ENCODE results near the gene SLC22A15. TPM values are rescaled to one million over a fixed set of nuclear protein-coding genes. Genes with fewer than 3 reads are reported as not detected.

The SLC22A15 gene
- total RNA-seq, 2 experiments from 2014 or later: 0.07 to 0.25 TPM

- DNase-seq (no peak), ATAC-seq (no peak)
- TF ChIP-seq CTCF (IDR thresholded peaks at IDR 0.05): no peak
- Mint-ChIP-seq H3K4me3 (no peak overlapping the region), H3K9me3 (no peaks in the 10 kb centered on the region), H3K36me3 (ENCODE audit: low read depth) (no peaks in the 10 kb centered on the region), H3K4me1 (ENCODE audit: low read depth) (peaks cover 10% of the 10 kb centered on the region), H3K27me3 (no peaks in the 10 kb centered on the region), H3K27ac (no peak overlapping the region)
- POLR2A ChIA-PET: no interaction called here
- intact Hi-C loops (cut with micrococcal nuclease): no loop called here
- CTCF ChIA-PET: interaction anchor here (1.4 to 2.1 kb wide), 2 partner anchors 12 to 28 kb away, joined by 3 to 10 read pairs; no protein-coding TSS in a partner anchor
Observed at GRCh38 chr1:116008656-116009390, 32.5 kb downstream of the SLC22A15 start.

- TF ChIP-seq CTCF (IDR thresholded peaks at IDR 0.05): no peak
- Mint-ChIP-seq H3K27me3 (no peaks in the 10 kb centered on the region), H3K27ac (no peak overlapping the region), H3K36me3 (ENCODE audit: low read depth) (no peaks in the 10 kb centered on the region), H3K4me1 (ENCODE audit: low read depth) (no peaks in the 10 kb centered on the region), H3K4me3 (no peak overlapping the region), H3K9me3 (no peaks in the 10 kb centered on the region)
- intact Hi-C loops (cut with micrococcal nuclease): no loop called here
- CTCF ChIA-PET: no interaction called here
- POLR2A ChIA-PET: no interaction called here
- DNase-seq: no peak
- ATAC-seq: no peak
Observed at GRCh38 chr1:116012716-116013115, 36.4 kb downstream of the SLC22A15 start.

- Mint-ChIP-seq H3K27ac (no peak overlapping the region), H3K27me3 (peaks cover 2% of the 10 kb centered on the region), H3K9me3 (no peaks in the 10 kb centered on the region), H3K4me1 (ENCODE audit: low read depth) (no peaks in the 10 kb centered on the region), H3K36me3 (ENCODE audit: low read depth) (no peaks in the 10 kb centered on the region), H3K4me3 (no peak overlapping the region)
- DNase-seq (no peak), ATAC-seq (no peak)
- ChIA-PET CTCF (interaction anchor here (3.3 kb wide), 1 partner anchor 34 kb away, joined by 12 read pairs; no protein-coding TSS in a partner anchor), POLR2A (no interaction called here)
- intact Hi-C loops (cut with micrococcal nuclease): no loop called here
- TF ChIP-seq CTCF (IDR thresholded peaks at IDR 0.05): no peak
Observed at GRCh38 chr1:116015679-116016078, 39.4 kb downstream of the SLC22A15 start.

GRCh38 chr1:116018007-116018406, 41.7 kb downstream of the SLC22A15 start:
- ChIA-PET POLR2A (no interaction called here), CTCF (interaction anchor here (3.5 kb wide), 1 partner anchor 34 kb away, joined by 17 read pairs; no protein-coding TSS in a partner anchor)
- Mint-ChIP-seq H3K4me1 (ENCODE audit: low read depth) (no peaks in the 10 kb centered on the region), H3K27me3 (peaks cover 3% of the 10 kb centered on the region), H3K27ac (no peak overlapping the region), H3K9me3 (no peaks in the 10 kb centered on the region), H3K4me3 (no peak overlapping the region), H3K36me3 (ENCODE audit: low read depth) (no peaks in the 10 kb centered on the region)
- ATAC-seq (no peak), DNase-seq (no peak)
- TF ChIP-seq CTCF (IDR thresholded peaks at IDR 0.05): no peak
- intact Hi-C loops (cut with micrococcal nuclease): no loop called here

GRCh38 chr1:116019653-116020253, 43.4 kb downstream of the SLC22A15 start:
- intact Hi-C loops (cut with micrococcal nuclease): loop anchor here (2.0 kb wide), 1 partner anchor 213 kb away; no protein-coding TSS in a partner anchor
- no peaks in the 10 kb centered on the region for H3K9me3 Mint-ChIP-seq
- no peak for ATAC-seq
- POLR2A ChIA-PET: no interaction called here
- peaks cover 3% of the 10 kb centered on the region for H3K27me3 Mint-ChIP-seq
- no peak for DNase-seq
- CTCF ChIA-PET: interaction anchor here (0.8 to 3.5 kb wide), 27 partner anchors 9 to 313 kb away, joined by 3 to 18 read pairs (median 6); no protein-coding TSS in a partner anchor
- no peaks in the 10 kb centered on the region for H3K4me1 Mint-ChIP-seq (ENCODE audit: low read depth)
- no peak for TF ChIP-seq CTCF (IDR thresholded peaks at IDR 0.05)
- no peak overlapping the region for H3K4me3 Mint-ChIP-seq
- no peak overlapping the region for H3K27ac Mint-ChIP-seq
- H3K36me3 Mint-ChIP-seq (ENCODE audit: low read depth): no peaks in the 10 kb centered on the region
